Testis (tissue), 2 donors: ENCODE data around the gene PLK2.

Experiments
- CTCF ChIP-seq, 3 experiments: fragments of 450-650 bp in 2 of 3; fragments of 200-600 bp in 1 of 3; sonication (generic) in 1 of 3; IDR thresholded peaks; one replicate each; pipeline ENCODE4 v1.5.1; 2016 to 2019; ENCODE audit warnings: antibody characterized with exemption in 3 of 3, mild to moderate bottlenecking in 2 of 3, moderate library complexity in 1 of 3
- POLR2A ChIP-seq: fragments of 450-650 bp; IDR thresholded peaks from one replicate; pipeline ENCODE4 v1.6.1; 2017; ENCODE audit warnings: antibody characterized with exemption, mild to moderate bottlenecking, moderate library complexity

- TF ChIP-seq CTCF (IDR thresholded peaks at IDR 0.05), result no peak
- no peak for TF ChIP-seq POLR2A
These were observed 37.5 kb upstream of the PLK2 start for GRCh38 chr5:58497386-58497785.
